ENCODE measurements around the gene TRIM5. TPM values are rescaled to one million over a fixed set of nuclear protein-coding genes. Genes with fewer than 3 reads are reported as not detected.

TRIM5 gene
- total and polyA plus RNA-seq, 10 of the 15 experiments (the other 5 are each of a cell fraction or from before 2014, with no cell fraction given), result 20.0 to 59.7 (median 31.8) TPM

DNA sequence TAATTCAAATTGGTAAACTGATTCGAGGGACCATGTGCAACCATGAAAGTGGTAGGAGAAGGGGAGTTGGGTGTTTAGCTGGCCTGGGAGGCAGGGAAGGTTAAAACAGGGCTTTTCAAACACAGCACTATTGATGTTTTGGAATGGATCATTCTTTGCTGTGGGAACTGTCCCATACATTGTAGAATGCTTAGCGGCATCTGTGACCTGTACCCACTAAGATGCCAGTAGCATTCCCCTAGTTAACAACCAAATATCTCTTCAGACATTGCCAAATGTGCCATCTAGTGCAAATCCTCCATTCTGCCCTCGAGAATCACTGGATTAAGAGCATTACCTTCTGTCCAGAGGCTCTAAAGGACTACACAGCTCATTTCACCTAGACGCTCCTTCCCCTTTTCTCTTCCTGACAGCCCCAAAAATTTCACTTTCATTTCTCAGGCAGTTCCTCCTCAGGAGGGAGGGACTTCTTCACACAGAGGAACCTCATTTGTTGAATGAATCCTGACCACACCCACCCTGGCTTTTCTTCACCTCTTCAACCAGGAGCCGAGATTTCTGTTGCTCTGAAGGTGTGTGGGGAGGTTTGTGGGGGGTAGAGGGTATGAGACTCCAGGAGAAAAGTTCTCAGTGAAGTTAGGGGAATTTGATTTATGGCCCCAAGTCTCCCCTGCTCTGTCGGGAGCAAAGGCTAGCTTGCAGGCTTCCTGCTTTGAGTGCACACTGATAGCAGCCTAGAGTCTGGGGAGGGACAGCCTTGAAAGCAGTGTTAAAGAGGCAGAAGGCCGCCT, 60.2 kb downstream of the TRIM5 start, which contains the start of gene TRIM34 (continued):
- TF ChIP-seq EP300 (IDR thresholded peaks at IDR 0.05; ENCODE audit: borderline replicate concordance in 1 of 2, control insufficient read depth in 1 of 2, low read depth in 2 of 2, low read length in 2 of 2) (no peak), ESRRA (IDR thresholded peaks at IDR 0.05; ENCODE audit: low read length) (no peak), SRF (IDR thresholded peaks at IDR 0.05; ENCODE audit: low read depth in 2 of 2, low read length in 2 of 2) (no peak), HDAC6 (IDR thresholded peaks at IDR 0.05; ENCODE audit: unreplicated experiment) (no peak), DPF2 (IDR thresholded peaks at IDR 0.05) (no peak), TBL1XR1 (IDR thresholded peaks at IDR 0.05; ENCODE audit: low read depth, low read length) (no peak), PML (IDR thresholded peaks at IDR 0.05; ENCODE audit: low read length) (peak; percentile 83), STAT3 (IDR thresholded peaks at IDR 0.05; ENCODE audit: low read depth, low read length) (no peak), CREM (IDR thresholded peaks at IDR 0.05; ENCODE audit: low read depth) (no peak), POLR2A (IDR thresholded peaks at IDR 0.05; ENCODE audit: low read depth, low read length) (peak; percentile 84)
- TF ChIP-seq, protein P1, sequence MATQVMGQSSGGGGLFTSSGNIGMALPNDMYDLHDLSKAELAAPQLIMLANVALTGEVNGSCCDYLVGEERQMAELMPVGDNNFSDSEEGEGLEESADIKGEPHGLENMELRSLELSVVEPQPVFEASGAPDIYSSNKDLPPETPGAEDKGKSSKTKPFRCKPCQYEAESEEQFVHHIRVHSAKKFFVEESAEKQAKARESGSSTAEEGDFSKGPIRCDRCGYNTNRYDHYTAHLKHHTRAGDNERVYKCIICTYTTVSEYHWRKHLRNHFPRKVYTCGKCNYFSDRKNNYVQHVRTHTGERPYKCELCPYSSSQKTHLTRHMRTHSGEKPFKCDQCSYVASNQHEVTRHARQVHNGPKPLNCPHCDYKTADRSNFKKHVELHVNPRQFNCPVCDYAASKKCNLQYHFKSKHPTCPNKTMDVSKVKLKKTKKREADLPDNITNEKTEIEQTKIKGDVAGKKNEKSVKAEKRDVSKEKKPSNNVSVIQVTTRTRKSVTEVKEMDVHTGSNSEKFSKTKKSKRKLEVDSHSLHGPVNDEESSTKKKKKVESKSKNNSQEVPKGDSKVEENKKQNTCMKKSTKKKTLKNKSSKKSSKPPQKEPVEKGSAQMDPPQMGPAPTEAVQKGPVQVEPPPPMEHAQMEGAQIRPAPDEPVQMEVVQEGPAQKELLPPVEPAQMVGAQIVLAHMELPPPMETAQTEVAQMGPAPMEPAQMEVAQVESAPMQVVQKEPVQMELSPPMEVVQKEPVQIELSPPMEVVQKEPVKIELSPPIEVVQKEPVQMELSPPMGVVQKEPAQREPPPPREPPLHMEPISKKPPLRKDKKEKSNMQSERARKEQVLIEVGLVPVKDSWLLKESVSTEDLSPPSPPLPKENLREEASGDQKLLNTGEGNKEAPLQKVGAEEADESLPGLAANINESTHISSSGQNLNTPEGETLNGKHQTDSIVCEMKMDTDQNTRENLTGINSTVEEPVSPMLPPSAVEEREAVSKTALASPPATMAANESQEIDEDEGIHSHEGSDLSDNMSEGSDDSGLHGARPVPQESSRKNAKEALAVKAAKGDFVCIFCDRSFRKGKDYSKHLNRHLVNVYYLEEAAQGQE (IDR thresholded peaks at IDR 0.05; ENCODE audit: low read depth, low read length), result no peak
- TF ChIP-seq, protein P2, sequence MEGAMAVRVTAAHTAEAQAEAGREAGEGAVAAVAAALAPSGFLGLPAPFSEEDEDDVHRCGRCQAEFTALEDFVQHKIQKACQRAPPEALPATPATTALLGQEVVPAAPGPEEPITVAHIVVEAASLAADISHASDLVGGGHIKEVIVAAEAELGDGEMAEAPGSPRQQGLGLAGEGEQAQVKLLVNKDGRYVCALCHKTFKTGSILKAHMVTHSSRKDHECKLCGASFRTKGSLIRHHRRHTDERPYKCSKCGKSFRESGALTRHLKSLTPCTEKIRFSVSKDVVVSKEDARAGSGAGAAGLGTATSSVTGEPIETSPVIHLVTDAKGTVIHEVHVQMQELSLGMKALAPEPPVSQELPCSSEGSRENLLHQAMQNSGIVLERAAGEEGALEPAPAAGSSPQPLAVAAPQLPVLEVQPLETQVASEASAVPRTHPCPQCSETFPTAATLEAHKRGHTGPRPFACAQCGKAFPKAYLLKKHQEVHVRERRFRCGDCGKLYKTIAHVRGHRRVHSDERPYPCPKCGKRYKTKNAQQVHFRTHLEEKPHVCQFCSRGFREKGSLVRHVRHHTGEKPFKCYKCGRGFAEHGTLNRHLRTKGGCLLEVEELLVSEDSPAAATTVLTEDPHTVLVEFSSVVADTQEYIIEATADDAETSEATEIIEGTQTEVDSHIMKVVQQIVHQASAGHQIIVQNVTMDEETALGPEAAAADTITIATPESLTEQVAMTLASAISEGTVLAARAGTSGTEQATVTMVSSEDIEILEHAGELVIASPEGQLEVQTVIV (IDR thresholded peaks at IDR 0.05; ENCODE audit: borderline replicate concordance, partially characterized antibody), result no peak
- TF ChIP-seq, protein P3, sequence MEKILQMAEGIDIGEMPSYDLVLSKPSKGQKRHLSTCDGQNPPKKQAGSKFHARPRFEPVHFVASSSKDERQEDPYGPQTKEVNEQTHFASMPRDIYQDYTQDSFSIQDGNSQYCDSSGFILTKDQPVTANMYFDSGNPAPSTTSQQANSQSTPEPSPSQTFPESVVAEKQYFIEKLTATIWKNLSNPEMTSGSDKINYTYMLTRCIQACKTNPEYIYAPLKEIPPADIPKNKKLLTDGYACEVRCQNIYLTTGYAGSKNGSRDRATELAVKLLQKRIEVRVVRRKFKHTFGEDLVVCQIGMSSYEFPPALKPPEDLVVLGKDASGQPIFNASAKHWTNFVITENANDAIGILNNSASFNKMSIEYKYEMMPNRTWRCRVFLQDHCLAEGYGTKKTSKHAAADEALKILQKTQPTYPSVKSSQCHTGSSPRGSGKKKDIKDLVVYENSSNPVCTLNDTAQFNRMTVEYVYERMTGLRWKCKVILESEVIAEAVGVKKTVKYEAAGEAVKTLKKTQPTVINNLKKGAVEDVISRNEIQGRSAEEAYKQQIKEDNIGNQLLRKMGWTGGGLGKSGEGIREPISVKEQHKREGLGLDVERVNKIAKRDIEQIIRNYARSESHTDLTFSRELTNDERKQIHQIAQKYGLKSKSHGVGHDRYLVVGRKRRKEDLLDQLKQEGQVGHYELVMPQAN (conservative IDR thresholded peaks at IDR 0.05), result no peak
- TF ChIP-seq, protein P4, sequence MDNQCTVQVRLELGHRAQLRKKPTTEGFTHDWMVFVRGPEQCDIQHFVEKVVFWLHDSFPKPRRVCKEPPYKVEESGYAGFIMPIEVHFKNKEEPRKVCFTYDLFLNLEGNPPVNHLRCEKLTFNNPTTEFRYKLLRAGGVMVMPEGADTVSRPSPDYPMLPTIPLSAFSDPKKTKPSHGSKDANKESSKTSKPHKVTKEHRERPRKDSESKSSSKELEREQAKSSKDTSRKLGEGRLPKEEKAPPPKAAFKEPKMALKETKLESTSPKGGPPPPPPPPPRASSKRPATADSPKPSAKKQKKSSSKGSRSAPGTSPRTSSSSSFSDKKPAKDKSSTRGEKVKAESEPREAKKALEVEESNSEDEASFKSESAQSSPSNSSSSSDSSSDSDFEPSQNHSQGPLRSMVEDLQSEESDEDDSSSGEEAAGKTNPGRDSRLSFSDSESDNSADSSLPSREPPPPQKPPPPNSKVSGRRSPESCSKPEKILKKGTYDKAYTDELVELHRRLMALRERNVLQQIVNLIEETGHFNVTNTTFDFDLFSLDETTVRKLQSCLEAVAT (IDR thresholded peaks at IDR 0.05), result no peak
- TF ChIP-seq, protein P5, sequence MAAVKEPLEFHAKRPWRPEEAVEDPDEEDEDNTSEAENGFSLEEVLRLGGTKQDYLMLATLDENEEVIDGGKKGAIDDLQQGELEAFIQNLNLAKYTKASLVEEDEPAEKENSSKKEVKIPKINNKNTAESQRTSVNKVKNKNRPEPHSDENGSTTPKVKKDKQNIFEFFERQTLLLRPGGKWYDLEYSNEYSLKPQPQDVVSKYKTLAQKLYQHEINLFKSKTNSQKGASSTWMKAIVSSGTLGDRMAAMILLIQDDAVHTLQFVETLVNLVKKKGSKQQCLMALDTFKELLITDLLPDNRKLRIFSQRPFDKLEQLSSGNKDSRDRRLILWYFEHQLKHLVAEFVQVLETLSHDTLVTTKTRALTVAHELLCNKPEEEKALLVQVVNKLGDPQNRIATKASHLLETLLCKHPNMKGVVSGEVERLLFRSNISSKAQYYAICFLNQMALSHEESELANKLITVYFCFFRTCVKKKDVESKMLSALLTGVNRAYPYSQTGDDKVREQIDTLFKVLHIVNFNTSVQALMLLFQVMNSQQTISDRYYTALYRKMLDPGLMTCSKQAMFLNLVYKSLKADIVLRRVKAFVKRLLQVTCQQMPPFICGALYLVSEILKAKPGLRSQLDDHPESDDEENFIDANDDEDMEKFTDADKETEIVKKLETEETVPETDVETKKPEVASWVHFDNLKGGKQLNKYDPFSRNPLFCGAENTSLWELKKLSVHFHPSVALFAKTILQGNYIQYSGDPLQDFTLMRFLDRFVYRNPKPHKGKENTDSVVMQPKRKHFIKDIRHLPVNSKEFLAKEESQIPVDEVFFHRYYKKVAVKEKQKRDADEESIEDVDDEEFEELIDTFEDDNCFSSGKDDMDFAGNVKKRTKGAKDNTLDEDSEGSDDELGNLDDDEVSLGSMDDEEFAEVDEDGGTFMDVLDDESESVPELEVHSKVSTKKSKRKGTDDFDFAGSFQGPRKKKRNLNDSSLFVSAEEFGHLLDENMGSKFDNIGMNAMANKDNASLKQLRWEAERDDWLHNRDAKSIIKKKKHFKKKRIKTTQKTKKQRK (IDR thresholded peaks at IDR 0.05; ENCODE audit: low read depth, low read length), result no peak
